VCaP (cell line): ENCODE data around the gene MAP3K14.
A peak's percentile ranks its signal among the peaks of the same experiment; 100 is the strongest.

Experiments
- H3K27ac ChIP-seq: fragments of 450-650 bp; 2 replicates; pipeline ENCODE4 v1.5.1; 2017
- TF ChIP-seq, protein P1 (sequence below): fragments of 450-650 bp; conservative IDR thresholded peaks from 2 replicates; pipeline ENCODE4 v1.5.1; 2017; ENCODE audit warnings: mild to moderate bottlenecking, moderate library complexity

MAP3K14 gene

DNA sequence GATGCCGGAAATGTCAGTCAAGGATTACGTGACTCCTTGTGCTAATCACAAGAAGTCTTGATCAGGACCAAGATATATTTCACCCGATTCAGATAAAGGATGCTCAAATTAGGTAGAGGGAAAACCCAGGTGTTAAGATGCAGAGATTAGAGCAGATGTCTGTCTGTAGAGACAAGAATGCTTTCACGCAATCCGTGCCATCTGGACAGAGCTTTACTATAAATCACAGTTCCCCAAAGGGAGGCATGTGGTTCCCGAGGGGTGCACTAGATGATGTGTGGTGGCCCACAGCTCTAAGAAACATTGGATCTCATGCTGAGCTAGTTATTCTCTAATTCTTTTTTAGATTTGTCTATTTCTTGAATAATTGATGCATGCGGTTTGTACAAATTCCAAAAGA is 9.8 kb upstream of the MAP3K14 start:
- TF ChIP-seq, protein P1, sequence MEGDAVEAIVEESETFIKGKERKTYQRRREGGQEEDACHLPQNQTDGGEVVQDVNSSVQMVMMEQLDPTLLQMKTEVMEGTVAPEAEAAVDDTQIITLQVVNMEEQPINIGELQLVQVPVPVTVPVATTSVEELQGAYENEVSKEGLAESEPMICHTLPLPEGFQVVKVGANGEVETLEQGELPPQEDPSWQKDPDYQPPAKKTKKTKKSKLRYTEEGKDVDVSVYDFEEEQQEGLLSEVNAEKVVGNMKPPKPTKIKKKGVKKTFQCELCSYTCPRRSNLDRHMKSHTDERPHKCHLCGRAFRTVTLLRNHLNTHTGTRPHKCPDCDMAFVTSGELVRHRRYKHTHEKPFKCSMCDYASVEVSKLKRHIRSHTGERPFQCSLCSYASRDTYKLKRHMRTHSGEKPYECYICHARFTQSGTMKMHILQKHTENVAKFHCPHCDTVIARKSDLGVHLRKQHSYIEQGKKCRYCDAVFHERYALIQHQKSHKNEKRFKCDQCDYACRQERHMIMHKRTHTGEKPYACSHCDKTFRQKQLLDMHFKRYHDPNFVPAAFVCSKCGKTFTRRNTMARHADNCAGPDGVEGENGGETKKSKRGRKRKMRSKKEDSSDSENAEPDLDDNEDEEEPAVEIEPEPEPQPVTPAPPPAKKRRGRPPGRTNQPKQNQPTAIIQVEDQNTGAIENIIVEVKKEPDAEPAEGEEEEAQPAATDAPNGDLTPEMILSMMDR = no peak
- H3K27ac ChIP-seq = no peak overlapping the region

DNA sequence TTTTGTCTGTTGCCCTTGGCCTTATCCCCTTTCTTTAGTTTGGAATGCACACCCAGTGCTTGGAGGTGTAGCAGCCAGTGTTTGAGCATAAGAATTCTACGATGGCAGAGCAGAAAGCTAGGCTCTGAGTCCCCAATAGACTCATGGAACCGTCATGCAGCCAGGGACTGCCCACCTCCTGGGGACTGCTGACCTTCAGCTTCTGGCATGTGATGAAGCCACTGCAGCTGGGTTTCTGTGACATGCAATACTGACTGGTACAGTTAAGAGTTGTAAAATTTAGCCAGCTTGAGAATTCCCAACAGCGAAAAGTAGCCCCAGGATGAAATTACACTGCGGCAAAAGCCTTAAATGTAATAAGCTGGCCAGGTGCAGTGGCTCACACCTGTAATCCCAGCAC is 9.0 kb upstream of the MAP3K14 start:
- H3K27ac ChIP-seq = no peak overlapping the region
- TF ChIP-seq, protein P1 = no peak

DNA sequence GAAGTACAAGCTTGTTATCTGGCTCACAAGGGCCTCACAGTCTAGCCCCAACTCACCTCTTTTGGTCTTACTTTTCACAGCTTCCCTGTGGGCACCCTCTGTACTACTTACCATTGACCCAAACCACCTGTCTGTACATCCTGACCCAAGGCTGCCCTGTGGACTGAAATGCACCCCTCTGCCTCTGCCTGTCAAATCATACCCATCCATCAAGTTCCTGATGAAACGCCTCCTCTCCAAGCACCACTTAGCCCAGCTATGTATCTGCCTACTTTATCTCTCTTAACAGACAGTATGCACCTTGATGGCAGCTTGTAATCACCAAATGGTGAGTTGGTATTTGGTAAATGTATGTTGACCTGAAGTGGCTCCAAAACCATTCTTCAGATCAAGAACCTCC is 7.5 kb upstream of the MAP3K14 start:
- H3K27ac ChIP-seq = no peak overlapping the region
- TF ChIP-seq, protein P1 = no peak

DNA sequence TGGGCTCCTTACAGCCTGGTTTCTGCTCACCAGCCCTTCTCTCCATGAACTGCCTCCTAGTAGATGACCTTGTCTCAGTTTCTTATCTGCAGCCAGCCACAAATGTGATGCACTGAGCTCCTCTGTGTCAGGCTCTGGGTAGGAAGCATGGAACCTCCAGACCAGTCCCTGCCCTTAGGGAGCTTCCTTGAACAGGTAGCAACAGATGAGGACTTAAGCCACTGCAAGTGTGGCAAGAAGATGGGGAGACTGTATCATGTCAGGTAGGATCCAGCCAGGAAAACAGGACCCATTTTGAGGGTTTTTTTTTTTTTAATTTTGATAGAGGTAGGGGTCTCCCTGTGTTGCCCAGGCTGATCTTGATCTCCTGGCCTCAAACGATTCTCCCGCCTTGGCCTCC is 5.3 kb upstream of the MAP3K14 start:
- TF ChIP-seq, protein P1 = no peak
- H3K27ac ChIP-seq = peak overlapping the region; percentile 70

DNA sequence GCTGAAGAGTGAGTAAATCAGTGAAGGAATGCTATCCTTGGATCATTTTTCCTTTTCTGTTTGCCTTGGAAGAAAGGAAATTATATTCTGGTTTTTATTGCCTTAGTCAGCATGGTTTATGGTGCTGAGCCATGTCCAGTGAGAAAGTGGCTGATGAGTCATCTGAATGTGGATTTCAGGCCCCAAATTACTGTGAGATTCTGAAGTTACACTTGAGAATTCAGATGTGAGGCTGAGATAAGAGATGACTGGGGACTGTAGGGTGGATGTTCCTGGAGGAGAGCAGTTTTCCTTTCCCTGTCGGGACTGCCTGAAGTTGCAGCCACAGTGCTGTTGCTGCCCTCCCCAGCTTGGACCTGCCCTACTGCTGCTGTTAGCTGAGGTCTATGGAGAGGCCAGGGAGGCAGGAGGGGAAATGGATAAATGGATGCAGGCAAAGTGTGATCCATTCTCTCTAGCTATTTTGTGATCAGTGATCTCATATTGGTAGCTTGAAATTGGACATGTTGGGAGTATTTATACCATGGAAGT is 4.2 kb upstream of the MAP3K14 start:
- H3K27ac ChIP-seq = peak overlapping the region; percentile 70
- TF ChIP-seq, protein P1 = no peak

DNA sequence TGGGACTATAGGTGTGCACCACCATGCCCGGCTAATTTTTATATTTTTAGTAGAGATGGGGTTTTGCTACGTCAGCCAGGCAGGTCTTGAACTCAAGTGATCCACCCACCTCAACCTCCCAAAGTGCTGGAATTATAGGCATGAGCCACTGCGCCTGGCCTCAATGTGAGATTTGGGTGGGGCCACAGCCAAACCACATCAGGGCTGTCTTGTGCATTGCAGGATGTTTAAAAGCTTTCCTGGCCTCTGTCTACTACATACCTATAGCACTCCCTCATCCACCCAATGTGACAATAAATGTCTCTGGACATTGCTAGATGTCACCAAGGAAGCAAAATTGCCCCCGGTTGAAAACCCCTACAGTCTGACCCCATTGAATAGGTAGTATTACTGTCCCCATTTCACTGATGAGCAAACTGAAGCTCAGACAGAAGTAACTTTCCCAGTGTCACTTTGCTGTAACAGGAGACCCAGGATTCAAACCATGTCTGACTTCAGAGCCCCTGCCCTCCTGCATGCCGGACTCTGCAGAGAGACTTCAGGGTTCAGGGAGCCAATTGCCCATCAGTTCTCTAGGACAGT is 3.6 kb upstream of the MAP3K14 start:
- TF ChIP-seq, protein P1 = no peak
- peak overlapping the region; percentile 70 for H3K27ac ChIP-seq

DNA sequence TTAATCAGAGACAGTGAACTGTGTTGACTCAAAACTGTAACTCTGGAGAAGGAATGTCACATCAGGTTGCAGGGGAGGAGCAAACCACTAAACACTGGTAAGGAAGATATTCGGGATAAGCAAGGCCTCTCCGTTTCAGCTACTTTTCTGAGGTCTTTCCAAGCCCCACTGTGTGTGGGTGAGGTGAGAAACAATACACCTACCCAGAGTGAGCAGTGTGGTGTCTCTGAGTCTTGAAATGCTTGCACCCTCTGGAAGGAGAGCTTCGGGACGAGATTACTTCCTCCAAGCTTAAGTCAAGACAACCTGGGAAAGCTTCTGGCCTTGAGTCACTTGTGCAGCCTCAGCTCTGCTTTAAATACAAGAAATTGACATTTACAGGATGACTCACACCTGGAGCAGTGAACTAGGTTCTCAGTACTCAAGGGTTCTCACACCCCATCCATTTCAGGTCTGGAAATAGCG is 2.5 kb upstream of the MAP3K14 start:
- TF ChIP-seq, protein P1 = no peak
- H3K27ac ChIP-seq = peak overlapping the region; percentile 91
